Measurements from ENCODE around the gene DGAT2L6. TPM values are rescaled to one million over a fixed set of nuclear protein-coding genes. Genes with fewer than 3 reads are reported as not detected.
"Not testable (repeated sequence)": the region's sequence is repeated elsewhere in the genome, so short reads cannot be mapped to it uniquely, and the experiment has no call there.

Gene DGAT2L6
- total RNA-seq, 6 experiments from 2014 or later: not detected

DNA sequence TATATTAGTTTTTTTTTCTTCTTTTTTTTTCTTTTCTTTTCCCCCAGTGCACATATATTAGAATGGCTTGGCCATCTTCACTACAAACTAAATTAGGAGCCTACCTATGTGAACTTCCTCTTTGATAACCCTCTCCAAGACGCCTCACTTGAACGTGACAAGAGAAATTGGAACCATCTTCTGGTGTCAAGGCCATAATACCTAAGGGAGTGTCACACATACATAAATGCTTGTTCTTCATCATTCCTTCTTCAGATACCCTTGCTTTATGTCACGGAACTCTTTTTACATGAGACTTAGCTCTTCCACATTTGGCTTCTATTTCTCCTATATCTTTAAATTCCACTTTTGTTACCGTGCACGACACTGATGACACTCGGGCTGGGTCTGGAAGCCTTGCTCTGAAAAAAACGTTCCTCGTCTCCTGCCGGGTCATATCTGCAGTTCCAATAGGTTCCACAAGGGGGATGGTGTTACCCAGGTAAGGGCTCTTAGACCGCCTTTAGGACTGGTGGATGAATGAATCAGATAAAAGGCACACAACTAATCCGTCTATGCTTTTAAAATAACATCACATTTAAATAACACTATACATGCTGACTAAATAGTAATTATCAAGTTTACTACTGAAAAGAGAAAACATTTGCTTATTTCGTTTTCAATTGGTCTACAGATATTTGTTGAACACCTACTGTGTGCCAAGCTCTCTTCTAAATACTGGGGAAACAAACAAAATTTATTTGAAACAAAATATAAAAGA is 19.9 kb downstream of the DGAT2L6 start:
- Mint-ChIP-seq H3K27me3 (ENCODE audit: insufficient read depth) (peaks cover 9% of the 10 kb centered on the region), H3K4me1 (ENCODE audit: low read depth) (peaks cover 6% of the 10 kb centered on the region), H3K4me3 (peak overlapping the region; percentile 53; the same call in 1 of the 2 replicates), H3K9me3 (no peaks in the 10 kb centered on the region), H3K27ac (no peak overlapping the region), H3K36me3 (ENCODE audit: low read depth) (no peaks in the 10 kb centered on the region)
- TF ChIP-seq, protein P1, sequence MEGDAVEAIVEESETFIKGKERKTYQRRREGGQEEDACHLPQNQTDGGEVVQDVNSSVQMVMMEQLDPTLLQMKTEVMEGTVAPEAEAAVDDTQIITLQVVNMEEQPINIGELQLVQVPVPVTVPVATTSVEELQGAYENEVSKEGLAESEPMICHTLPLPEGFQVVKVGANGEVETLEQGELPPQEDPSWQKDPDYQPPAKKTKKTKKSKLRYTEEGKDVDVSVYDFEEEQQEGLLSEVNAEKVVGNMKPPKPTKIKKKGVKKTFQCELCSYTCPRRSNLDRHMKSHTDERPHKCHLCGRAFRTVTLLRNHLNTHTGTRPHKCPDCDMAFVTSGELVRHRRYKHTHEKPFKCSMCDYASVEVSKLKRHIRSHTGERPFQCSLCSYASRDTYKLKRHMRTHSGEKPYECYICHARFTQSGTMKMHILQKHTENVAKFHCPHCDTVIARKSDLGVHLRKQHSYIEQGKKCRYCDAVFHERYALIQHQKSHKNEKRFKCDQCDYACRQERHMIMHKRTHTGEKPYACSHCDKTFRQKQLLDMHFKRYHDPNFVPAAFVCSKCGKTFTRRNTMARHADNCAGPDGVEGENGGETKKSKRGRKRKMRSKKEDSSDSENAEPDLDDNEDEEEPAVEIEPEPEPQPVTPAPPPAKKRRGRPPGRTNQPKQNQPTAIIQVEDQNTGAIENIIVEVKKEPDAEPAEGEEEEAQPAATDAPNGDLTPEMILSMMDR (IDR thresholded peaks at IDR 0.05): peak; percentile 74
- peak; percentile 26 for DNase-seq

DNA sequence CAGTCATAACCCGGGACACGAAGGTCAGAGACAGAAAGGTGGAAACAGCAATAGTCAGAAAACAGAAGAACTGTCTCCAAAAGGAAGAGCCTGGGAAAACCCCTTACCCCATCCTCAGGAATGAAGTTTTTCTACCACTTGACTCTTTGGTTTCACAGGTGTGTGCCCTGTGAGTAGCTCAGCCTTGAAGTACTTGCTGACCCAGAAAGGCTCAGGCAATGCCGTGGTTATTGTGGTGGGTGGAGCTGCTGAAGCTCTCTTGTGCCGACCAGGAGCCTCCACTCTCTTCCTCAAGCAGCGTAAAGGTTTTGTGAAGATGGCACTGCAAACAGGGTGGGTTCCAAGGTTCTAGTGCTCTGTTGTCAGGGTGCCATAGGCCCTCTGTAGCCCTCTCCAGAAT is 24.4 kb downstream of the DGAT2L6 start:
- peaks cover 9% of the 10 kb centered on the region for H3K27me3 Mint-ChIP-seq (ENCODE audit: insufficient read depth)
- DNase-seq: no peak

DNA sequence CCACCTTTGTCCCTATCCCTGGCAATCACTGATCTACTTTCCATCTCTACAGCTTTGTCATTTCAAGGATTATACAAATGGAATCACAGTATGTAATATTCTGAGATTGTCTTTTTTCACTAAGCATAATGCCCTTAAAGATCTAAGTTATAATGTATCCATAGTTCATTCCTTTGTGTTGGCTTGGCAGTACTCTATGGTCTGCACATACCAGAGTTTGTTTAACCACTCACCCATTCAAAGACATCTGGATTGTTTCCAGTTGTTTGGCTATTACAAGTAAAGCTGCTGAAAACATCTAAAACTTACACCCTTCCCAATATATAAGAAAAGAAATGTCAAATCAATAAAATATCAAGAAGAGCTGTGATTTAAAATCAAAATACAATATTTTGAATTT is 31.2 kb downstream of the DGAT2L6 start:
- Mint-ChIP-seq H3K9me3 (no peaks in the 10 kb centered on the region), H3K36me3 (ENCODE audit: low read depth) (no peaks in the 10 kb centered on the region), H3K4me1 (ENCODE audit: low read depth) (no peaks in the 10 kb centered on the region), H3K4me3 (no peak overlapping the region), H3K27me3 (ENCODE audit: insufficient read depth) (no peaks in the 10 kb centered on the region; the same call in none of the 2 replicates), H3K27ac (no peak overlapping the region)
- TF ChIP-seq, protein P1 (IDR thresholded peaks at IDR 0.05): no peak
- no peak for DNase-seq

More for the DNA sequence above, 24.4 kb downstream of the DGAT2L6 start:
- TF ChIP-seq, protein P1 (IDR thresholded peaks at IDR 0.05): no peak
- Mint-ChIP-seq H3K4me3 (no peak overlapping the region), H3K9me3 (no peaks in the 10 kb centered on the region), H3K4me1 (ENCODE audit: low read depth) (peaks cover 6% of the 10 kb centered on the region), H3K27ac (no peak overlapping the region), H3K36me3 (ENCODE audit: low read depth) (no peaks in the 10 kb centered on the region)

DNA sequence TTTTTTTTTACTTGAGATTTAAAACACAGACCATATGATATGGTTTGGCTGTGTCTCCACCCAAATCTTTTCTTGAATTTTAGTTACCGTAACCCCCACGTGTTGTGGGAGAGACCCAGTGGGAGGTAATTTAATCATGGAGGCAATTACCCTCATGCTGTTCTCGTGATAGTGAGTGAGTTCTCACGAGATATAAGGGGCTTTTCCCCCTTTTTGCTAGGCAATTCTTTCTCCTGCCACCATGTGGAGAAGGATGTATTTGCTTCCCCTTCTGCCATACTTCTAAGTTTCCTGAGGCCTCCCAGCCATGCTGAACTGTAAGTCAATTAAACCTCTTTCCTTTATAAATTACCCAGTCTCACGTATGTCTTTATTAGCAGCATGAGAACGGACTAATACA is 32.3 kb downstream of the DGAT2L6 start:
- not testable (repeated sequence) for H3K4me1 Mint-ChIP-seq (ENCODE audit: low read depth); H3K27me3 Mint-ChIP-seq (ENCODE audit: insufficient read depth); H3K4me3 Mint-ChIP-seq; DNase-seq; H3K27ac Mint-ChIP-seq; H3K36me3 Mint-ChIP-seq (ENCODE audit: low read depth); H3K9me3 Mint-ChIP-seq

DNA sequence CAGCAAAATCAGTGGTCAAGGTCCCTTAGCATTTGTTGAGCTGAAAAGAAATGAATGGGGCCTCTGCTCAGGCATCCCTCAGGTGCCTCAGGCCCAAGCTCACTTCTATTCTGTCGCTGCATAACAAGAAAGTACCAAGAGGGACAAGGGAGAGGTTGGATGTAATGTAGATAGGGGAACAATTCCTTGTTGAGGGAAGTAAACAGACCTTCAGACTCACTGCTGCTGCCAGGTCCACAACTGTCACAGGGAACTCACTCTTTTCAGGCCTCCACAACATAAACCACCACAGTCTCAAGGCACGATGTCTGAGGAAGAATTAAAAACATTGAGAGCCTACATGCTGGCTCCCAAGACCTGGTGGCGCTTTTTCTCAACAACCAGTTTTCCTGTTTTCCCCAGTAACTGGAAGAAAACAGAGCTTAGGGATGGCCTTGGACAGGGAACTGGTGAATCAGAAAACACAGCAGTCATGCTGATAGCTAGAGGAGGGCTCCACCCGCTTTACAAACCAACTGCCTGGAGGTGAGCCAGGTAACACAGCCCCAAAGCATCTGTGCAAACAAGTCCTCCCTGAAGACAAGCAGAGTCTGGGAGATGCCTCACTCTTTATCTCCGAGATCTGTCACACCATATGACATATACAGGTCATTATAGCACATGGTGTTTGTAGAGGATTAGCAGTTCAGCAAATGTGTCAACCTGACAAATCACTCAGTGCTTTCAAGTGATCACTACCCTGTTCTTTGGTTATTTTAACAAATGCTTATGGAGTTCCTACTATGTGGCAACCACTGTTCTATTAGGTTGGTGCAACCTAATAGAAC is 42.9 kb downstream of the DGAT2L6 start:
- TF ChIP-seq, protein P1 (IDR thresholded peaks at IDR 0.05): no peak
- Mint-ChIP-seq H3K9me3 (no peaks in the 10 kb centered on the region), H3K4me3 (no peak overlapping the region), H3K27me3 (ENCODE audit: insufficient read depth) (no peaks in the 10 kb centered on the region; the same call in 1 of the 2 replicates), H3K27ac (peak overlapping the region; percentile 59; the same call in 1 of the 2 replicates), H3K36me3 (ENCODE audit: low read depth) (no peaks in the 10 kb centered on the region), H3K4me1 (ENCODE audit: low read depth) (0 out of 2 replicates have a peak, but pooled peaks cover 6% of the 10 kb centered on the region)
- DNase-seq: peak; percentile 38

DNA sequence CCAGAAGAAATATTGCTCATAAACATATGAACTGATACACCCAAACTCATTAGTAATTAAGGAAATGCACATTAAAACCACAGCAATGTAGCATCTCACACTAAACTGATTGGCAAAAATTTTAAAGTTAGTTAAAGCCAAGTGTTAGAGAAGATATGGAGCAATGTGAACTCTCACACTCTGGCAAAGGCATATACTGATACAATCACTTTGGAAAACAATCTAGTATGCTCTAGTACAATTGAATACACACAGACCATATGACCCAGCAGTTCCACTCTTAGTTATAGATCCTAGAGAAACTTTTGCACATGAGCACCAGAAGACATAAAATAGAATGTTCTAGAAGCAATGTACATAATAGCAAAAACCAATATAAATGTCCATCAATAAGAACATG is 48.8 kb downstream of the DGAT2L6 start:
- H3K27me3 Mint-ChIP-seq (ENCODE audit: insufficient read depth): no peaks in the 10 kb centered on the region
- TF ChIP-seq, protein P1 (IDR thresholded peaks at IDR 0.05): no peak
- no peak overlapping the region for H3K27ac Mint-ChIP-seq
- no peaks in the 10 kb centered on the region for H3K36me3 Mint-ChIP-seq (ENCODE audit: low read depth)
- H3K4me1 Mint-ChIP-seq (ENCODE audit: low read depth): no peaks in the 10 kb centered on the region
- DNase-seq: no peak
- no peak overlapping the region for H3K4me3 Mint-ChIP-seq
- no peaks in the 10 kb centered on the region for H3K9me3 Mint-ChIP-seq

Measured in HFFc6 (cell line).